CD4-positive, alpha-beta T cell treated with Interleukin-2 at 100 ng/mL for 4 hours (primary cell): ENCODE measurements around the gene SLC6A18.
"Not testable (repeated sequence)": the region's sequence is repeated elsewhere in the genome, so short reads cannot be mapped to it uniquely, and the experiment has no call there.

Experiments
- DNase-seq: peaks from one replicate; pipeline ENCODE4 v3.0.0-alpha.2; 2020; ENCODE audit warnings: low spot score

SLC6A18 gene

DNA sequence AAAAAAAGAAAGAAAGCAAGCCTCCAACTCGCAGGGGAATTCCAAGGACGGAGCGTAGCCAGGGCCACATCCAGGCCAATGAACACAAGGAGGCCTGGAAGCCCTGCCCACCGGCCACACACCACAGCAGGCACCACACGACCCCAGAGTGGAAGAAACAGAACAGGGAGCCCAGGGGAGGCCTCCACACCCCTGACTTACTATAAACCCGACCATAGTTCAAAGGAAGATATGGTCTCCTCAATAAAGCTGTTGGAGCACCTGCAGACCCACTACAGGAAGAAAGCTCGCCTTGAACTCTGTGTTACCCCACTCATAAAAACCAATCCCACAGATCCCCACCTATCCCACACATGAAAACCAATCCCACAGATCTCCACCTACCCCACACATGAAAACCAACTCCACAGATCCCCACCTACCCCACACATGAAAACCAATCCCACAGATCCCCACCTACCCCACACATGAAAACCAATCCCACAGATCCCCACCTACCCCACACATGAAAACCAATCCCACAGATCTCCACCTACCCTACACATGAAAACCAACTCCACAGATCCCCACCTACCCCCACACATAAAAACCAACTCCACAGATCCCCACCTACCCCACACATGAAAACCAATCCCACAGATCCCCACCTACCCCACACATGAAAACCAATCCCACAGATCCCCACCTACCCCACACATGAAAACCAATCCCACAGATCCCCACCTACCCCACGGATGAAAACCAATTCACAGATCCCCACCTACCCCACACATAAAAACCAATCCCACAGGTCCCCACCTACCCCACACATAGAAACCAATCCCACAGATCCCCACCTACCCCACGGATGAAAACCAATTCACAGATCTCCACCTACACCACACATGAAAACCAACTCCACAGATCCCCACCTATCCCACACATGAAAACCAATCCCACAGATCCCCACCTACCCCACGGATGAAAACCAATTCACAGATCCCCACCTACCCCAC lies 50.5 kb downstream of the SLC6A18 start:
- DNase-seq, result not testable (repeated sequence)

DNA sequence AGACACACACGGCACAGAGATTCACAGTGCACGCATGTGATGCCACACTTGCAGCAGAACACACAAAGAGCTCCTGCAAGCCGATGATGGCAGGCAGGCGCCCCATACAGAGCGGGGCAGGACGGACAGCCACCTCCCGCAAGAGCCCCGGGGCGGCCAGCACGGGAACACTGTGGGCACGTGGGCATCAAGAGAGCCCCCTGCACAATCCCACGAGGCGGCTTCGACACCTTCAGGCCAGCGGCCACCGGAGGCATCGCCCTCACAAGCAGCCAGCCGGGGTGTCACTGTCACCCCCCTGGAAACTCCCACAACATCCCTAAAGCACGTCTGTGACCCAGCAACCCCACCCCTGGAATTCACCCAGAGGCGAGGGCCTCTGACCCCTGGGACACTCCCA lies 51.7 kb downstream of the SLC6A18 start:
- no peak for DNase-seq

DNA sequence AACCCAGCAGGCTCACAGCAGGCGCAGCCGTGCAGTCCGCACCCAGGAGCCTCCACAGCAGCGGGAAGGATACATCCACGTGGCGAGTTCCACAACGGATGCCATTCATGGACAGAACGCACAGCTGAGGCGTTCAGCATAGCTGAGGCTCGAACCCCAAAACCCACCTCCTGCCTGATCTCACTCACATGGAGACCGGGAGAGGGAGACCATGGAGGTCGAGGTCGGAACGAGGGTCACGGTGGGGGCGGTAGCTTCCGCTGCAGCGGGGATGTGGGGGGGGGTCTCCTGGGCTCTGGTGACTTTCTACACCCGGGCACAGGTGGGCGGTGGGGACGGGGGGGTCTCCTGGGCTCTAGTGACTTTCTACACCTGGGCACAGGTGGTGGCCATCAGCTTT lies 52.1 kb downstream of the SLC6A18 start:
- DNase-seq, result no peak

DNA sequence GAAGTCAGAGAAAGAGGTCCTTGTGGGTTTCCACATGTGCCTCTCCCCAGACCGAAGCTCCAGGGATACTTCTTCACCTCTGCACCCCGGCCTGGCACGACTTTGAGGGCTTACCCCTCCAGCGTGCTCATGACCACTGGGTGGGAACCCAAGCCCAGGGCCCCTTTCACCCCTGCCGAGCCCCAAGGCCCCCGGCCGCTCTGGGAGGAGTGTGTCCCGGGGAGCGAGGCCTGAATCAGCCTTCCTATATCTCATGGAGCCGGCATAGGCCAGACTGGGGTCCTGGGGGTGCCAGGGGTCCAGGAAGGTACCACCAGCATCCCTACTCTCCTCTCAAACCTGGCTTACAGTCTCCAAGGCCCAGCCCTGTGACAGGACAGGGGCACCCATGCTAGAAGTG lies 52.6 kb downstream of the SLC6A18 start:
- DNase-seq, result no peak

DNA sequence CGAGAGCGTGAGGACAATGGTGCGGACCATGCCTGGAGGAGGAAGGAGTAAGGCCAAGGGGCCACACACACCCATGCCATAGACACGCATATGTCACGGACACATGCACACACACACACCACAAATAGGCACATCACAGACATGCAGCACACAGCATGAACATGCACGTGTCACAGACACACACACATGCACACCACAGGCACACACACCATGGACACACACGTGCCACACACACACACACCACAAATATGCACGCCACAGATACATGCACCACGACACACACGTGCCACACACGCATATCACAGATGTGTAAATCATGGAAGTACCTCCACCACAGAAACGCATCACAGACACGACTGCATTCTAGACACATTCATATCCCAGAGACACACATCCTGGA lies 53.0 kb downstream of the SLC6A18 start:
- DNase-seq, result no peak

DNA sequence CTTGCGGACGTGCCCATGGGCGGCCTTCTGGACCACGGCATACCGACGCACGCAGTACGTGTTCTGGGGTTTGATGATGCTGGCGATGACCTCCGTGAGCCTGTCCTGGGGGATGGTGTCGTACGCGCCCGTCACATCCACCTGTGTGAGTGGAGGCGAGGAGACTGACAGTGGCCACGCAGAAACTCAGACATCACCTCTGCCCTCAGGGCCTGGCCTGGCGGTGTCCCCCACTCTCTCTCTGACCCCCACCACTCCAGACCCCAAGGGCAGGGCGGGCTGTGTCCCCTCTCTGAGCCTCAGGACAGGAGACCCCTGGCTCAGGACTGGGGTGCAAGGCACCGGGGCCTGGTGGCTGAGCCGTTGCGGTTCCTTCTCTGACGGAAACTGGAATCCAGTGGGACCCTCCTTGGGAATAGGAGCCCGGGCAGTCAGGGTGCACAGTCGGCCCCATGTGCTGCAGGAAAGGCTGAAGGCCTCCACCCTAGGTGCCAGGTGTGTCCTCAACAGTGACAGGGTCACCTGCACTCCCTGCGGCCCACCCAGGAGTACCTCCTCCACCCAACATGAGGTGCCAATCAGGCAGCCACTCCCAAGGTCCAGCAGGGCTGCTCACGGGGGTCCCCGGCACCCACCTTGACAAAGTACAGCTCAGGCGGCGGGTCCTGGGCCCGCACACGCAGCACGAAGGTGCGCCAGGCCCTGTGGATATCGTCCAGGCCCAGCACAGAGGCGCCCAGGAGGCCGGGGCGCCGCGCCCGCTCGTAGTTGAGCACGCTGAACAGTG lies 53.7 kb downstream of the SLC6A18 start:
- DNase-seq, result no peak

DNA sequence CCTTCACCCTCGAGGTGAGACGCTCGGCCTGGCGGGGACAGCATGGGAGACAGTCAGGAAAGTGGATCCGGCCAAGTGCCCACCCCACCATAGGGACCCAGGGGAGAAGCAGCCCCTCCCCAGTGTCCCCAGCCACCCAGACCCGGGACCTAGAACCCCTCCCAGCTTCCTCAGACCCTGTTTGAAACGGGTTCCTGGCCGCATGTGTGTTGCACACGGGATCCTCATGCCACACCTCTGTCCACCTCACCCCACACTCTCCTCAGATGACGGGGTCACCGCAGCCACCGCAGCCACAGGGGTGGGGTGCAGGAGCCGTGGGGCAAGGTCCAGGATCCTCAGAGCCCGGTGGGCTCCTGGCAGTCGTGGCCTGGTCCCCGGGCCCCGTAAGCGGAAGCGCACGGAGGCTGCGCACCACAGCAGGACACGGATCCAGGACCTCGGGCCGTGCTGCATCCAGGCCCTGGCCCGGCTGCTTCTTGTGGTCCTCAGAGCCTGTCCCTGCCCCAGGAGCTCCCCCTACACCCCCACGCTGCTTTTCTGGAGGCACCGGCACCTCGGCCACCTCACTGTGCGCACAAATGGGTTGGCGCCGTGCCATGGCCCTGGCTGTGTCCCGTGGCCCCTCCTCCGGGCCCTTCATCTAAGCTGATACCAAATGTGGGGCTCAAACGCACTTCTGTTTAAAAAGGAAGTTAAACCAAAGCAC lies 54.4 kb downstream of the SLC6A18 start:
- DNase-seq, result no peak

DNA sequence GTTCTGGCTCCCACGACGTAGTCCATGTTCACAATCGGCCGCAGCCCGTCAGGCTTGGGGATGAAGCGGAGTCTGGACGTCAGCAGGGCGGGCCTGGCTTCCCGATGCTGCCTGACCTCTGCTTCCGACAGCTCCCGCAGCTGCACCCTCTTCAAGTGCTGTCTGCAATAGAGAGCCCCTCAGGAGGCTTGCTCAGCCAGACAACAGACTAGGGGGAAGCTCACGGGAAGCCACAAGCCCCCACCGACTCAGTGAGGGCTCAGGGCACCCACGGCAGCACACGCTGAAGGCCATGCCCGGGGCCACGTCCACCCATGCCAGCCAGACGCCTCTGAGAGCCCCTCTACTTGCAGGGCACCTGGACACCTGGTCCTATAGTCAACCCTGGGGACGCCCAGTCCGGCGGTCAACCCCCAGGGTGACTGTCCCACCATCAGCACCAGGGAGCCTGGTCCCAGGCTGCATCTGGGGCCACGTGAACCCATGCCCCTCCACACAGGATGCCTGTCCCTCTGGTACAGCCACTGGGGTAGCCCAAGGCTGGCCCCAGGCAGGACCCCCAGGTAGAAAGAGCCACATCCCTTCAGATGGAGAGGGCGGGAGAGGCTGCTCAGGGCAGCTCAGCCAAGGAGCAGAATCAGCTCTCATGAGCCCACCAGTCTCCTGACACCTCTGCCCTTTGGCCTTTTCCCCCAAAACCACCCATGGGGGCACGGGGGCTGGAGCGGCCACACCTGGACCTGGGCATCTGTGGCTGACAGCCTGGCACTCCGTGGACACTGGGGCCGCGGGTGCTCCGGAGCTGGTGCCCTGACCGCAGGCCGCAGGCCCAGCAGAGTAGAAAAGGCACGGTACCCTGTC lies 55.2 kb downstream of the SLC6A18 start:
- DNase-seq, result no peak

DNA sequence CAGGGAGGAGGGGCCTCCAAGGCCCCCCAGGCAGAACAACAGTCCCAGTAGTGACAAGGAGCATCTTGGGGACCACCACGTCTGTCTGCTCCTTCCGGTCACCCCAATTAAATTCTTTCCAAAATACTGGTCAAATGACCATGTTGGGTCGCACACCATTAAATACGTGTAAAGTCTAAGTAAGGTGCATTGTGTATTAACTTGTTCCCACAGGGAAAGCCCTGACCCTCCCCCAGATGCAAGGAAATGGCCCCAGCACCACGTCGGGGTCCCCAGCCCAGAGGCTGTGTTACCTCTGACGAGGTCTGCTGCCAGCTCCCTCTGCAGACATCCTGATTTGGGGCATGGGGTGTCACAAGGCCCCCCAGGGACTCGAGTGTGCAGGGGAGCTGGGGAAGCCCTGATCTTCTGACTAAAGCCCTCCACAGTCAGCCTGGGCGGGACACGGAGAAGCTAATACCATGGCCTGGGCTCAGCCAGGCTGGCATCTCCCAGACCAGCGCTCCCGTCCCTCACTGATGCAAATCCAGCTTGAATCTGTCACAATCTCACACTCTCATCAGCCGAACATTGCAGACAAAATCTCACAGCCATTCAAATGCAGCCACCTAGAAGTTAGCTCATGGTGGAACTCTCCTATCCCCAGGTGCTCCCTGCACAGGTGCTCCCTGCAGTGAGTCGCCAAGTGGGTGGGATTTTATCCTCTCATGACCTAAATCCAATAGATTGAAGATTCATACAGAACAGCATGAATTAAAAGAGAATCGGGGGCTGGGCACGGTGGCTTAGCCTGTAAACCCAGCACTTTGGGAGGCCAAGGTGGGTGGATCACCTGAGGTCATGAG lies 56.1 kb downstream of the SLC6A18 start:
- DNase-seq, result no peak

DNA sequence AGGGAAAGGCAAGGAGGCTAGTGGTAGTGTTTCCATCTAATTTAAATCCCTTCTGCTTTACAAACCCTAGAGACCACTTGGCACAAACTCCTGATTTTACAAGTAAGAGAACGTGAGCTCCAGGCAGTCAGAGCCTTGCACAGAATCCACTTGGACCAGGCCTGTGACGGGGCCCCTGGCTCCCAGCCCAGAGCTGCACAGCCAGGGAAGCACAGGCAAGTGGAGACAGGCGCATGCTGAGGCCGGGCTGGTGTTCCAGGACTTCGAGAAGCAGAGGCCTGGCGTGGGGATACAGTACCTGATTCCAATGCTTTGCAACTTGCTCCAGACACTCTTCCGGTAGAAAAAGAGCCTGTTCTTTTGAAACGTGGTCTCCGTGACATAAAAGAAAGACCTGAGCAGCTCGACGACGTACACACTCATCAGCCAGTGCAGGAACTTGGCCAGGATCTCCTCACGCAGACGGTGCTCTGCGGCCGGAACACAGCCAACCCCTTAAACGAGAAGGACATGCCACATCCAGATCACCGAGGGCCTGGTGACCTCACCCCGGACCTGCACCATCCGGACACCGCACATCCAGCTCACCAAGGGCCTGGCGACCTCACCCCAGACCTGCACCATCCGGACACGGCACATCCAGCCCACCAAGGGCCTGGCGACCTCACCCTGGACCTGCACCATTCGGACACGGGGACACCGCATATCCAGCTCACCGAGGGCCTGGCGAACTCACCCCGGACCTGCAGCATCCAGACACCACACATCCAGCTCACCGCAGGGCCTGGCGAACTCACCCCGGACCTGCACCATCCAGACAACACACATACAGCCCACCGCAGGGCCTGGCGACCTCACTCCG lies 57.2 kb downstream of the SLC6A18 start:
- DNase-seq, result no peak

DNA sequence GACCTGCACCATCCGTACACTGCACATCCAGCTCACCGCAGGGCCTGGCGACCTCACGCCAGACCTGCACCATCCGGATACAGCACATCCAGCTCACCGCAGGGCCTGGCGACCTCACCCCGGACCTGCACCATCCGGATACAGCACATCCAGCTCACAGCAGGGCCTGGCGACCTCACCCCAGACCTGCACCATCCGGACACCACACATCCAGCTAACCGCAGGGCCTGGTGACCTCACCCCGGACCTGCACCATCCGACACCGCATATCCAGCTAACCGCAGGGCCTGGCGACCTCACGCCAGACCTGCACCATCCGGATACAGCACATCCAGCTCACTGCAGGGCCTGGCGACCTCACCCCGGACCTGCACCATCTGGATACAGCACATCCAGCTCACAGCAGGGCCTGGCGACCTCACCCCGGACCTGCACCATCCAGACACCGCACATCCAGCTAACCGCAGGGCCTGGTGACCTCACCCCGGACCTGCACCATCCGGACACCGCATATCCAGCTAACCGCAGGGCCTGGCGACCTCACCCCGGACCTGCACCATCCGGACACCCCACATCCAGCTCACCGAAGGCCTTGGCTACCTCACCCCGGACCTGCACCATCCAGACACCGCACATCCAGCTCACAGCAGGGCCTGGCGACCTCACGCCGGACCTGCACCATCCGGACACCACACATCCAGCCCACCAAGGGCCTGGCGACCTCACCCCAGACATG lies 58.0 kb downstream of the SLC6A18 start:
- not testable (repeated sequence) for DNase-seq

DNA sequence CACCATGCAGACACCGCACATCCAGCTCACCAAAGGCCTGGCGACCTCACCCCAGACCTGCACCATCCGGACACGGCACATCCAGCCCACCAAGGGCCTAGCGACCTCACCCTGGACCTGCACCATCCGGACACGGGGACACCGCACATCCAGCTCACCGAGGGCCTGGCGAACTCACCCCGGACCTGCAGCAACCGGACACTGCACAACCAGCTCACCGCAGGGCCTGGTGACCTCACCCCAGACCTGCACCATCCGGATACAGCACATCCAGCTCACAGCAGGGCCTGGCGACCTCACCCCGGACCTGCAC lies 58.5 kb downstream of the SLC6A18 start:
- DNase-seq, result not testable (repeated sequence)

DNA sequence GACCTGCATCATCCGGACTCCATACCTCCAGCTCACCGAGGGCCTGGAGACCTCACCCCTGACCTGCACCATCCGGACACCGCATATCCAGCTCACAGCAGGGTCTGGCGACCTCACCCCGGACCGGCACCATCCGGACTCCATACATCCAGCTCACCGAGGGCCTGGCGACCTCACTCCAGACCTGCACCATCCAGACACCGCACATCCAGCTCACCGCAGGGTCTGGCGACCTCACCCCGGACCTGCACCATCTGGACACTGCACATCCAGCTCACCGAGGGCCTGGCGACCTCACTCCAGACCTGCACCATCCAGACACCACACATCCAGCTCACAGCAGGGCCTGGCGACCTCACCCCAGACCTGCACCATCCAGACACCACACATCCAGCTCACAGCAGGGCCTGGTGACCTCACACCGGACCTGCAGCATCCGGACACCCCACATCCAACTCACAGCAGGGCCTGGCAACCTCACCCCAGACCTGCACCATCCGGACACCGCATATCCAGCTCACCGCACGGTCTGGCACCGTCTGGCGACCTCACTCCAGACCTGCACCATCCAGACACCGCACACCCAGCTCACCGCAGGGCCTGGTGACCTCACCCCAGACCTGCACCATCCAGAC lies 59.3 kb downstream of the SLC6A18 start:
- DNase-seq, result not testable (repeated sequence)

DNA sequence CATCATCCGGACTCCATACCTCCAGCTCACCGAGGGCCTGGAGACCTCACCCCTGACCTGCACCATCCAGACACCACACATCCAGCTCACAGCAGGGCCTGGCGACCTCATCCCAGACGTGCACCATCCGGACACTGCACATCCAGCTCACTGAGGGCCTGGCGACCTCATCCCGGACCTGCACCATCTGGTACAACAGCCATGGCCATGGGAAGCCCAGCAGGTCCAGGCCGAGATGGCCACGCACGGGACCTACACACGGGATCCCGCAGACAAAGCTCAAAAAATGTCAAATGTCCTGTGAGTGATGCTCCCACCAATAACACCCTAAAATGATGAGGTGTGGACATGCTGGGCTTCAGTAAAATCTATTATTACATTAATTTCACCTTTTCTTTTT lies 60.0 kb downstream of the SLC6A18 start:
- no peak for DNase-seq

DNA sequence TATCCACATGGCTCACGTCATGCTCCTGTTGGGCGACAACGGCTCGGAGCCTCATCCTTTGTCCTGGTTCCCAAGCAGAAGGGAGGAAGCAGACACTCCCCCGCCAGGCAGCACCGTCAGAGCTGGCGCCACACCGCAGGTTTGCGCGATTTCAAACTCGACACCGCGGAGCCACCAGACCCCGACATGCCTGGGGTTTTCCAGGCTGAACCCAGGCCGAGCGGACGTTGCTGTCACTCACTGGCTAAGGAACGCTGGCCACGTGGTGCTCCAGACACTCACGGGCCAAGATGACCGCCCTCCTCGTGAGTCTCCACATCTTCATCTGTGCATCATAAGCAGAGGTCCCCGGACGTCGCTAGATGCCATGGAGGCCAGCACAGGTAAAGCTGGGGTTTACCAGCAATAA lies 60.7 kb downstream of the SLC6A18 start:
- no peak for DNase-seq

DNA sequence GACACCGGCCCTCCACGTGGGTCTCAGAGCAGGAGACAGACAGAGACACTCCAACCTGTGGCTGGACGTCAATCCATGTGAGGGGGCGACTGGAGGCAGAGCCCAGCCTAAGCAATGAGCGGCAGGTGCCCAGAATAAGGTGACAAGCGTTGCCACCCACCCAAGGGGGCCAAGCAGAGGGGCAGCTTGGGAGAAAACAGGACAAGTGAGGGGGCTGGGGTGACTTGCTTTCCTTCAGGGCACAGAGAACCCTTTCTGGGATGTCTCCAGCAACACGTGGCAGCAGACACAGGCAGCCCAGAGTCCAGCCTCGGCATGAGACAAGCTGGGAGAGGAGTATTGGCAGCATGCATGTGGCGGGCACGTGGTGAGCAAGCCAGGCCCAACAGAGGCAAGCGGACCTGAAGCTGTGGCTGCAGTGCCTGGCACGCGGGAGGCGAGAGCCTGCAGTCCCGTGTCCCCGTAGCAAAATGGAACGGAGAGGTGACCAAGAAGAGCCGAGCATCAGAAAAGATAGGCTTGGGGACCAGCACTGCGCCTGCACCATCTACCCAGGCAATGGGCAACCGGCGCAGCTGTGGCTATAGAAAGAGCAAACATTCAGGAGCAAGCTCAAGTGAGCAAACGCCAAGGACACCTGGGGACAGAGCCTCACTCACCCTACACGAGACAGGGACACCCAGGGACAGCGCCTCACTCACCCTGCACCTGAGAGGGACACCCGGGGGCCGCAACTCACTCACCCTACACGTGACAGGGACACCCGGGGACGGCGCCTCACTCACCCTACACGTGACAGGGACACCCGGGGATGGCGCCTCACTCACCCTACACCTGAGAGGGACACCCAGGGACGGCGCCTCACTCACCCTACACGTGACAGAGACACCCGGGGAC lies 63.5 kb downstream of the SLC6A18 start:
- no peak for DNase-seq

DNA sequence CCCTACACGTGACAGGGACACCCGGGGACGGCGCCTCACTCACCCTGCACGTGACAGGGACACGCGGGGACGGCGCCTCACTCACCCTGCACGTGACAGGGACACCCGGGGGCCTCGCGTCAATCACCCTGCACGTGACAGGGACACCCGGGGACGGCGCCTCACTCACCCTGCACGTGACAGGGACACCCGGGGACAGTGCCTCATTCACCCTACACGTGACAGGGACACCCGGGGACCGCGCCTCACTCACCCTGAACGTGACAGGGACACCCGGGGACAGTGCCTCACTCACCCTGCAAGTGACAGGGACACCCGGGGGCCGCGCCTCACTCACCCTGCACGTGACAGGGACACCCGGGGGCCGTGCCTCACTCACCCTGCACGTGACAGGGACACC lies 64.4 kb downstream of the SLC6A18 start:
- DNase-seq, result not testable (repeated sequence)
